Mesendoderm (in vitro differentiated cells): ENCODE results near the gene PTCH2.

Experiments used
- DNase-seq: peaks from one replicate; pipeline ENCODE4 v3.0.0; 2013
- H2AK5ac ChIP-seq: 2 replicates; pipeline ENCODE4 v1.6.1; 2013; ENCODE audit warnings: low read length, inconsistent platforms
- H2BK120ac ChIP-seq: 2 replicates; pipeline ENCODE4 v1.6.1; 2013; ENCODE audit warnings: low read depth, mild to moderate bottlenecking, low read length, moderate library complexity, mixed read lengths
- H2BK15ac ChIP-seq: replicated peaks from 2 replicates; pipeline ENCODE4 v1.6.1; 2013; ENCODE audit warnings: low read depth, mild to moderate bottlenecking, moderate library complexity
- H2BK5ac ChIP-seq: 2 replicates; pipeline ENCODE4 v1.6.1; 2013; ENCODE audit warnings: low read length, inconsistent platforms
- H3K18ac ChIP-seq: 2 replicates; pipeline ENCODE4 v1.6.1; 2013; ENCODE audit warnings: mild to moderate bottlenecking, low read length, mixed read lengths
- H3K23ac ChIP-seq: one replicate; pipeline ENCODE4 v1.6.1; 2013; ENCODE audit warnings: low read length
- H3K27ac ChIP-seq: 2 replicates; pipeline ENCODE4 v1.5.1; 2013; ENCODE audit warnings: low read depth, mild to moderate bottlenecking, inconsistent platforms, low read length, moderate library complexity
- H3K27me3 ChIP-seq: 2 replicates; pipeline ENCODE4 v1.6.1; 2013; ENCODE audit warnings: low read length, control low read depth, mild to moderate bottlenecking, inconsistent platforms; ENCODE audit not compliant: insufficient read depth, poor library complexity
- H3K36me3 ChIP-seq: 2 replicates; pipeline ENCODE4 v1.6.1; 2013; ENCODE audit warnings: low read length, inconsistent platforms; ENCODE audit not compliant: control insufficient read depth, insufficient read depth
- H3K4ac ChIP-seq: one replicate; pipeline ENCODE4 v1.6.1; 2013; ENCODE audit warnings: low read depth, mild to moderate bottlenecking, low read length, moderate library complexity
- H3K4me1 ChIP-seq: 2 replicates; pipeline ENCODE4 v1.6.1; 2013; ENCODE audit warnings: low read depth, low read length, inconsistent platforms; ENCODE audit not compliant: control insufficient read depth
- H3K4me2 ChIP-seq: 2 replicates; pipeline ENCODE4 v1.6.1; 2013; ENCODE audit warnings: low read length
- H3K4me3 ChIP-seq: 2 replicates; pipeline ENCODE4 v1.5.1; 2013; ENCODE audit warnings: mild to moderate bottlenecking, low read length
- H3K56ac ChIP-seq: one replicate; pipeline ENCODE4 v1.6.1; 2013; ENCODE audit warnings: low read length
- H3K79me1 ChIP-seq: 2 replicates; pipeline ENCODE4 v1.6.1; 2013; ENCODE audit warnings: low read length, inconsistent platforms
- H3K79me2 ChIP-seq: 2 replicates; pipeline ENCODE4 v1.6.1; 2013; ENCODE audit warnings: mild to moderate bottlenecking, low read length; ENCODE audit not compliant: control insufficient read depth, insufficient read depth
- H3K9ac ChIP-seq: 2 replicates; pipeline ENCODE4 v1.6.1; 2013; ENCODE audit warnings: low read length, inconsistent platforms
- H4K5ac ChIP-seq: one replicate; pipeline ENCODE4 v1.6.1; 2013; ENCODE audit warnings: low read length
- H4K8ac ChIP-seq: one replicate; pipeline ENCODE4 v1.6.1; 2013; ENCODE audit warnings: low read depth, mild to moderate bottlenecking, control low read depth, low read length, moderate library complexity
- WGBS: extraction: QIAGEN DNeasy Blood & Tissue Kit; methylation state at CpG from one replicate; pipeline ENCODE4 v1.1.7; 2013; ENCODE audit warnings: low lambda C conversion rate, missing lambda C conversion rate; ENCODE audit not compliant: insufficient coverage; ENCODE audit errors: extremely low coverage; 5-methylcytosine and 5-hydroxymethylcytosine counted together

The PTCH2 gene

GRCh38 chr1:44857446-44857845 lies 14.4 kb upstream of the PTCH2 start:
- Histone ChIP-seq H3K4me3 (no peak overlapping the region), H3K27me3 (no peaks in the 10 kb centered on the region), H3K4me2 (no peak overlapping the region), H3K36me3 (no peaks in the 10 kb centered on the region), H3K79me1 (no peaks in the 10 kb centered on the region), H4K5ac (no peak overlapping the region), H3K4me1 (no peaks in the 10 kb centered on the region), H3K9ac (no peak overlapping the region), H2AK5ac (no peak overlapping the region), H3K4ac (no peak overlapping the region), H2BK5ac (no peak overlapping the region), H2BK15ac (no peak overlapping the region), H3K56ac (no peak overlapping the region), H3K23ac (no peak overlapping the region), H3K18ac (no peak overlapping the region), H2BK120ac (no peak overlapping the region), H3K27ac (no peak overlapping the region), H3K79me2 (no peaks in the 10 kb centered on the region), H4K8ac (no peak overlapping the region)
- DNase-seq: no peak
- WGBS: no CpG with 5 or more reads among the region's 7 CpGs

DNA sequence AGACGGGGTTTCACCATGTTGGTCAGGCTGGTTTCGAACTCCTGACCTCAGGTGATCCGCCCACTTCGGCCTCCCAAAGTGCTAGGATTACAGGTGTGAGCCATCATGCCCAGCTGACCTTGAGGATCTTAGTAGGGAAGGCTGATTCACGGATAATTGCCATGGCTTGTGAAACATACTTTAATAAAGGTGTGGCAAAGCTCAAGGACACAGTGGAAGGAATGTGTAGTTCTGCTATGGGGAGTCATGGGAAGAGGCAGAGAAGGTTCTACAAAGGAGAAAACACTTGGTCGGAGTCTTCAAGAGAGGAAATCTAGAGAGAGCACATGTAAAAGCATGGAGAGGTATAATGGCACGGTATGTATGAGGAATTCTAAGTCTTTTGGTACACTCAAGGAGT lies 12.7 kb upstream of the PTCH2 start:
- no peaks in the 10 kb centered on the region for H3K36me3 ChIP-seq
- no peak overlapping the region for H2AK5ac ChIP-seq
- H3K79me2 ChIP-seq: no peaks in the 10 kb centered on the region
- no CpG with 5 or more reads among the region's 7 CpGs for WGBS
- H3K27me3 ChIP-seq: no peaks in the 10 kb centered on the region
- H2BK120ac ChIP-seq: no peak overlapping the region
- no peaks in the 10 kb centered on the region for H3K79me1 ChIP-seq
- no peak overlapping the region for H3K27ac ChIP-seq
- H3K4ac ChIP-seq: no peak overlapping the region
- H4K8ac ChIP-seq: no peak overlapping the region
- H3K4me1 ChIP-seq: no peaks in the 10 kb centered on the region
- no peak overlapping the region for H3K4me2 ChIP-seq
- H2BK5ac ChIP-seq: no peak overlapping the region
- no peak overlapping the region for H3K56ac ChIP-seq
- H3K23ac ChIP-seq: no peak overlapping the region
- H3K18ac ChIP-seq: no peak overlapping the region
- no peak overlapping the region for H2BK15ac ChIP-seq
- H3K4me3 ChIP-seq: no peak overlapping the region
- no peak for DNase-seq
- H3K9ac ChIP-seq: no peak overlapping the region
- H4K5ac ChIP-seq: no peak overlapping the region

- no peak overlapping the region for H3K23ac ChIP-seq
- no peak overlapping the region for H3K56ac ChIP-seq
- H3K79me1 ChIP-seq: no peaks in the 10 kb centered on the region
- no peak overlapping the region for H2BK15ac ChIP-seq
- H2BK5ac ChIP-seq: no peak overlapping the region
- no peak overlapping the region for H3K9ac ChIP-seq
- no peaks in the 10 kb centered on the region for H3K79me2 ChIP-seq
- no peak overlapping the region for H3K4ac ChIP-seq
- no peak overlapping the region for H3K4me2 ChIP-seq
- no peaks in the 10 kb centered on the region for H3K27me3 ChIP-seq
- no peak overlapping the region for H2BK120ac ChIP-seq
- H3K36me3 ChIP-seq: no peaks in the 10 kb centered on the region
- H4K5ac ChIP-seq: no peak overlapping the region
- H2AK5ac ChIP-seq: no peak overlapping the region
- no peak overlapping the region for H3K27ac ChIP-seq
- no peak overlapping the region for H3K4me3 ChIP-seq
- no CpG with 5 or more reads among the region's 1 CpG for WGBS
- H3K4me1 ChIP-seq: no peaks in the 10 kb centered on the region
- H4K8ac ChIP-seq: no peak overlapping the region
- no peak for DNase-seq
- H3K18ac ChIP-seq: no peak overlapping the region
Observed at GRCh38 chr1:44854970-44855369, 11.9 kb upstream of the PTCH2 start.

GRCh38 chr1:44853201-44853600 lies 10.1 kb upstream of the PTCH2 start:
- no peaks in the 10 kb centered on the region for H3K27me3 ChIP-seq
- WGBS: no CpG with 5 or more reads among the region's 6 CpGs
- H2BK120ac ChIP-seq: no peak overlapping the region
- H3K23ac ChIP-seq: no peak overlapping the region
- no peak overlapping the region for H3K4ac ChIP-seq
- H3K4me2 ChIP-seq: no peak overlapping the region
- no peak overlapping the region for H3K18ac ChIP-seq
- no peak overlapping the region for H3K27ac ChIP-seq
- no peak overlapping the region for H3K4me3 ChIP-seq
- H2BK5ac ChIP-seq: no peak overlapping the region
- no peak overlapping the region for H2BK15ac ChIP-seq
- H3K9ac ChIP-seq: no peak overlapping the region
- H3K36me3 ChIP-seq: no peaks in the 10 kb centered on the region
- no peaks in the 10 kb centered on the region for H3K4me1 ChIP-seq
- no peaks in the 10 kb centered on the region for H3K79me1 ChIP-seq
- no peak overlapping the region for H2AK5ac ChIP-seq
- H4K5ac ChIP-seq: no peak overlapping the region
- no peak overlapping the region for H3K56ac ChIP-seq
- H3K79me2 ChIP-seq: no peaks in the 10 kb centered on the region
- DNase-seq: no peak
- no peak overlapping the region for H4K8ac ChIP-seq

DNA sequence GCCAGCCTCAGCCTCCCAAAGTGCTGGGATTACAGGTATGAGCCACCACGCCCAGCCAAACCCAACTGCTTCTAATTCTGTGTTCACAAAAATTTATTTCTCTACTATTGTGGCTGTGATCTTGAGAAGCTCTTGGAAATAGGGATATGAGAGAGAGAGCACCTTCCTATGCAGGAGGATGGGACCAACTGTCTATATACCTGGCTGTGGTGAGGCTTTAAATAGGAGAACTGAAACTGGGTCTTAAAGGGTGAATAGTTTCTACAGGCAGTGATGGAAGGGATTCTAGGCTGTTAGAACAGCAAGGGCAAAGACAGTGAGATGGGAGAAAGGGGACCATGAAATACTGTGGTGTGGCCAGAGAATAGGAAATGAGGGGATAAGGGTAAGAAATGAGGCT lies 8.3 kb upstream of the PTCH2 start:
- Histone ChIP-seq H4K5ac (no peak overlapping the region), H3K27ac (no peak overlapping the region), H3K36me3 (no peaks in the 10 kb centered on the region), H3K4me3 (no peak overlapping the region), H3K4me2 (no peak overlapping the region), H3K4me1 (no peaks in the 10 kb centered on the region), H3K4ac (no peak overlapping the region), H3K56ac (no peak overlapping the region), H3K79me2 (no peaks in the 10 kb centered on the region), H3K23ac (no peak overlapping the region), H3K27me3 (no peaks in the 10 kb centered on the region), H2BK15ac (no peak overlapping the region), H3K18ac (no peak overlapping the region), H4K8ac (no peak overlapping the region), H2BK5ac (no peak overlapping the region), H2BK120ac (no peak overlapping the region), H3K9ac (no peak overlapping the region), H2AK5ac (no peak overlapping the region), H3K79me1 (no peaks in the 10 kb centered on the region)
- DNase-seq: no peak
- no CpG with 5 or more reads among the region's 1 CpG for WGBS

GRCh38 chr1:44849575-44850132 lies 6.6 kb upstream of the PTCH2 start:
- no peak overlapping the region for H3K4me3 ChIP-seq
- no peak overlapping the region for H4K8ac ChIP-seq
- H3K27ac ChIP-seq: no peak overlapping the region
- H2BK120ac ChIP-seq: no peak overlapping the region
- H3K4me2 ChIP-seq: no peak overlapping the region
- no peak overlapping the region for H2BK5ac ChIP-seq
- no CpG with 5 or more reads among the region's 2 CpGs for WGBS
- H2AK5ac ChIP-seq: no peak overlapping the region
- H3K36me3 ChIP-seq: no peaks in the 10 kb centered on the region
- no peak overlapping the region for H4K5ac ChIP-seq
- no peak overlapping the region for H3K56ac ChIP-seq
- H3K9ac ChIP-seq: no peak overlapping the region
- no peak overlapping the region for H3K4ac ChIP-seq
- no peaks in the 10 kb centered on the region for H3K4me1 ChIP-seq
- no peaks in the 10 kb centered on the region for H3K79me1 ChIP-seq
- H3K79me2 ChIP-seq: no peaks in the 10 kb centered on the region
- no peak overlapping the region for H3K18ac ChIP-seq
- no peak overlapping the region for H2BK15ac ChIP-seq
- DNase-seq: no peak
- H3K27me3 ChIP-seq: no peaks in the 10 kb centered on the region
- no peak overlapping the region for H3K23ac ChIP-seq
